Trophoblast cell (in vitro differentiated cells and primary cell): ENCODE data around the gene AHNAK2.

Experiments
- DNase-seq, 2 donors: peaks; one replicate each; pipeline ENCODE4 v3.0.0-alpha.2; 2016
- H2AFZ ChIP-seq: 2 replicates; pipeline ENCODE4 v1.6.1; 2013; ENCODE audit warnings: low read length, moderate library complexity, mild to moderate bottlenecking; ENCODE audit not compliant: insufficient read depth, poor library complexity
- H2AK5ac ChIP-seq: 2 replicates; pipeline ENCODE4 v1.6.1; 2013; ENCODE audit warnings: mild to moderate bottlenecking, low read length
- H2BK120ac ChIP-seq: 2 replicates; pipeline ENCODE4 v1.6.1; 2013; ENCODE audit warnings: low read length, mild to moderate bottlenecking, moderate library complexity; ENCODE audit not compliant: insufficient read depth, poor library complexity
- H2BK12ac ChIP-seq: 2 replicates; pipeline ENCODE4 v1.6.1; 2013; ENCODE audit warnings: mild to moderate bottlenecking, low read length, moderate library complexity
- H2BK5ac ChIP-seq: 2 replicates; pipeline ENCODE4 v1.6.1; 2013; ENCODE audit warnings: low read length, low read depth, moderate library complexity, mild to moderate bottlenecking; ENCODE audit not compliant: poor library complexity
- H3K14ac ChIP-seq: 2 replicates; pipeline ENCODE4 v1.6.1; 2013; ENCODE audit warnings: mild to moderate bottlenecking, low read length
- H3K18ac ChIP-seq: 2 replicates; pipeline ENCODE4 v1.6.1; 2013; ENCODE audit warnings: mild to moderate bottlenecking, low read length
- H3K23ac ChIP-seq: 2 replicates; pipeline ENCODE4 v1.6.1; 2013; ENCODE audit warnings: low read length
- H3K27ac ChIP-seq: 2 replicates; pipeline ENCODE4 v1.5.1; 2013; ENCODE audit warnings: low read depth, mild to moderate bottlenecking, inconsistent platforms, low read length, moderate library complexity
- H3K27me3 ChIP-seq: 2 replicates; pipeline ENCODE4 v1.6.1; 2013; ENCODE audit warnings: inconsistent platforms, mild to moderate bottlenecking, low read length, moderate library complexity; ENCODE audit not compliant: insufficient read depth
- H3K36me3 ChIP-seq, 2 experiments: 1 replicate in 1 of 2; 2 replicates in 1 of 2; pipeline ENCODE4 v1.6.1; 2013; ENCODE audit warnings: low read length in 2 of 2, mild to moderate bottlenecking in 2 of 2, moderate library complexity in 1 of 2; ENCODE audit not compliant: insufficient read depth in 2 of 2, control insufficient read depth in 1 of 2
- H3K4ac ChIP-seq: 2 replicates; pipeline ENCODE4 v1.6.1; 2013; ENCODE audit warnings: low read depth, mild to moderate bottlenecking, low read length, moderate library complexity
- H3K4me1 ChIP-seq, 2 experiments: 1 replicate in 1 of 2; 2 replicates in 1 of 2; pipeline ENCODE4 v1.6.1; 2013; ENCODE audit warnings: low read length in 2 of 2, mild to moderate bottlenecking in 2 of 2, moderate library complexity in 1 of 2; ENCODE audit not compliant: insufficient read depth in 2 of 2, control insufficient read depth in 1 of 2
- H3K4me2 ChIP-seq: 2 replicates; pipeline ENCODE4 v1.6.1; 2013; ENCODE audit warnings: inconsistent platforms, mild to moderate bottlenecking, low read length, moderate library complexity
- H3K4me3 ChIP-seq: 2 replicates; pipeline ENCODE4 v1.5.1; 2013; ENCODE audit warnings: mild to moderate bottlenecking, low read depth, low read length, inconsistent platforms
- H3K79me1 ChIP-seq: one replicate; pipeline ENCODE4 v1.6.1; 2013; ENCODE audit warnings: low read length
- H3K79me2 ChIP-seq: 2 replicates; pipeline ENCODE4 v1.6.1; 2013; ENCODE audit warnings: low read length, mild to moderate bottlenecking; ENCODE audit not compliant: control insufficient read depth, insufficient read depth, poor library complexity
- H3K9ac ChIP-seq: 2 replicates; pipeline ENCODE4 v1.6.1; 2013; ENCODE audit warnings: mild to moderate bottlenecking, low read length
- H3K9me3 ChIP-seq: 2 replicates; pipeline ENCODE4 v1.6.1; 2013; ENCODE audit warnings: low read depth, mild to moderate bottlenecking, control low read depth, inconsistent platforms, low read length; ENCODE audit not compliant: insufficient read depth
- H4K12ac ChIP-seq: 2 replicates; pipeline ENCODE4 v1.6.1; 2013; ENCODE audit warnings: low read depth, mild to moderate bottlenecking, low read length, moderate library complexity
- H4K8ac ChIP-seq: 2 replicates; pipeline ENCODE4 v1.6.1; 2013; ENCODE audit warnings: low read depth, mild to moderate bottlenecking, low read length, moderate library complexity
- H4K91ac ChIP-seq: one replicate; pipeline ENCODE4 v1.6.1; 2013; ENCODE audit warnings: low read depth, mild to moderate bottlenecking, low read length, moderate library complexity
- WGBS: extraction: QIAGEN DNeasy Blood & Tissue Kit; methylation state at CpG from one replicate; pipeline ENCODE4 v1.1.7; 2013; ENCODE audit warnings: missing lambda C conversion rate; ENCODE audit not compliant: insufficient read length, insufficient coverage; ENCODE audit errors: extremely low coverage; 5-methylcytosine and 5-hydroxymethylcytosine counted together

Gene AHNAK2

DNA sequence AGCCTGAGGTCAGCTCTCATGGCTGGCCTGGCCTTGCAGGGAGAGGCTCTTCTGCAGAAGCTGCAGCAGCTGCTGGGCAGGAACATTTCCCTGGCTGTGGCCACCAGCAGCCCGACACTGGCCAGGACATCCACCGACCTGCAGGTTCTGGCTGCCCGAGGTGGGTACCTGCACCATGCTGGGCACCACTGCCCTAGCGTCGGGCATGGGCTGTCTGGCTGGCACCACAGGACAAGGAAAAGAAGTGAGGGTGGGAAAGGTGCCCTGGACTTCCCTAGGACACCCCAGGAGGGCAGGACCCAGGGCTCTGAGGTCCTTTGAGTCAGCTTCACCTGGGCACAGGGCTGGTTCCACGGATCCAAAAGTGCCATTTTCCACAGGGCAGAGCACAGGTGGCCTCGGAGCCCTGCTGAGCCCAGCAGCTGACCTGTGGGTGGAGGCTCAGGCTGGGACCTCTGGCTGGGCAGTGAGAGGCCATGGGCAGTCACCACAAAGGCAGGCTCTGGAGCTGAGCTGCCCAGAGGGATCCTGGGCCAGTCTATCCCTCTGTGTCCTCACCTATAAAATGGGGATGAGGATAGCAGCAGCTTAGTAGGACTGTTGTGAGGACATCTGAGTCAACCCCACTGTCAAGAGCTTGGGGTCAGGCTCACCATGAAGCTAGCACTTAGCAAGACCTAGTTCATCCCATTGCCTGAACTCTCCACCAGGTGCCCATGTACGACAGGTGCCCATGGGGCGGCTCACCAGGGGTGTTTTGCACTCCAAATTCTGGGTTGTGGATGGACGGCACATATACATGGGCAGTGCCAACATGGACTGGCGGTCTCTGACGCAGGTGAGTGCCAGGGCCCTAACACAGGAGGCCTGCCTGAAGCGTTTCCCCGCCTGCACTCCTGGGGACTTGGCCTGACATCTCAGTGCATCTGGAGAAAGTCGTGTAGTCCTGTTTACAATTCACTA lies 48.6 kb downstream of the AHNAK2 start:
- no peak overlapping the region for H2AK5ac ChIP-seq
- no peaks in the 10 kb centered on the region for H3K79me1 ChIP-seq
- no peak overlapping the region for H4K12ac ChIP-seq
- H3K9ac ChIP-seq: no peak overlapping the region
- H3K18ac ChIP-seq: no peak overlapping the region
- H3K79me2 ChIP-seq: no peaks in the 10 kb centered on the region
- DNase-seq: no peak
- H3K4me1 ChIP-seq: peaks cover 0 to 2% of the 10 kb centered on the region in 2 experiments
- no peak overlapping the region for H4K8ac ChIP-seq
- no peak overlapping the region for H2BK5ac ChIP-seq
- no peak overlapping the region for H3K23ac ChIP-seq
- no peak overlapping the region for H3K27ac ChIP-seq
- H3K4me2 ChIP-seq: no peak overlapping the region
- H3K36me3 ChIP-seq: no peaks in the 10 kb centered on the region
- H3K14ac ChIP-seq: no peak overlapping the region
- no peak overlapping the region for H2BK12ac ChIP-seq
- H4K91ac ChIP-seq: no peak overlapping the region
- no peak overlapping the region for H2BK120ac ChIP-seq
- no CpG with 5 or more reads among the region's 15 CpGs for WGBS
- H3K4me3 ChIP-seq: no peak overlapping the region
- peaks cover 10% of the 10 kb centered on the region for H3K9me3 ChIP-seq
- no peak overlapping the region for H2AFZ ChIP-seq
- H3K27me3 ChIP-seq: peaks cover 34% of the 10 kb centered on the region
- no peak overlapping the region for H3K4ac ChIP-seq

DNA sequence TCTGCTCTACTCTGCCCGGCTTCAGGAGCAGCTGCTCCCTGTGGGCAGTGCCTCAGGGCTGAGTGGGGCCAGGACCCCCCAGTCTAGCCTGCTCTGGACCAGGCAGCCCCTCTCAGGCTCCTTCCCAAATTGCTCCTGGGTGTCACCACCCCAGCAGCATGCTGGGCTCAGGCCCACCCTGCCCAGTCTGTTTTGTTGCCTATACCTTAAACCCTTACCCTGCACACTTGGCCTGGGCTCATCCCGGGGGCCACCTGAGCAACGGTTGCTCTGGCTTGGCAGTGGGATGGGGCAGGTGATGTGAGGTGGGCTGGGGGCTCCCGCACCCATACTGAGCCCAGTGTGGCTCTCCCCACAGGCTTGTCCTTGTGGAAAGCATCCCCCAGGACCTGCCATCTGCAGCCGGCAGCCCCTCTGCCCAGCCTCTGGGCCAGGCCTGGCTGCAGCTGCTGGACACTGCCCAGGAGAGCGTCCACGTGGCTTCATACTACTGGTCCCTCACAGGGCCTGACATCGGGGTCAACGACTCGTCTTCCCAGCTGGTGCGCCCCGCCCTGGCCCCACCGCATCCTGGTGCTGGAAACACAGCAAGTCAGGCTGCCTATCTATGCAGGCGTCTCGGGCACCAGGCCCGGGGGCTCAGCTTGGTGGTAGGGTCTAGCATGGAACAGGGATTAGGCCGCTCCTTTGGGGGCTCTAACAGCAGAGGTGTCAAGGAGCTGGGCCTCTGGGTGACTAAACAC lies 49.6 kb downstream of the AHNAK2 start:
- Histone ChIP-seq H2BK120ac (no peak overlapping the region), H3K27ac (no peak overlapping the region), H3K9ac (no peak overlapping the region), H3K79me1 (no peaks in the 10 kb centered on the region), H4K8ac (no peak overlapping the region), H3K4me1 (peaks cover 0 to 2% of the 10 kb centered on the region in 2 experiments), H2AK5ac (no peak overlapping the region), H3K79me2 (no peaks in the 10 kb centered on the region), H3K14ac (no peak overlapping the region), H2BK12ac (no peak overlapping the region), H2AFZ (no peak overlapping the region), H3K9me3 (peaks cover 12% of the 10 kb centered on the region), H3K18ac (no peak overlapping the region), H2BK5ac (no peak overlapping the region), H3K23ac (no peak overlapping the region), H3K4me2 (no peak overlapping the region), H3K4ac (no peak overlapping the region), H4K12ac (no peak overlapping the region), H3K4me3 (no peak overlapping the region), H3K27me3 (peaks cover 28% of the 10 kb centered on the region), H3K36me3 (no peaks in the 10 kb centered on the region), H4K91ac (no peak overlapping the region)
- WGBS: no CpG with 5 or more reads among the region's 17 CpGs
- DNase-seq: no peak

DNA sequence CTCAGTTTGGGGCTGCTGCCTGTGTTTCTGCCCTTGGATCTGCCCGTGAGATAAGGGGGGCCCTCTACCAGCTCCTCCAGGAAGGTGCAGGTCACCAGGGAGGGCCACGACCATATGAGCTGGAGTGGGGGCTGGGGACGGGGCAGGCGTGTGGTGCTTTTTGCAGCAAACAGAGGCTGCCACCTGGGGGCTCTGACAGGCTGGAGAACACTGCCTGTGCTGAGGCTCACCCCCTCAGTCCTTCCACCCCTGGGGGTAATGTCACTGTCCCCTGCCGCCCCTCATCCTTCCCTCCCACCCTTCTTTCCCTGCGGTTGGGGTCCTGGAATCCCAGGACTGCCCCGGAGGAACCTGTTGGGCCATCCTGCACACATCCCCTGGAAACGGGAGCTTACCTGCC lies 50.3 kb downstream of the AHNAK2 start:
- Histone ChIP-seq H3K36me3 (no peaks in the 10 kb centered on the region), H2AFZ (no peak overlapping the region), H2BK5ac (no peak overlapping the region), H3K18ac (no peak overlapping the region), H3K4ac (no peak overlapping the region), H3K23ac (no peak overlapping the region), H3K4me1 (peaks cover 0 to 2% of the 10 kb centered on the region in 2 experiments), H3K27ac (no peak overlapping the region), H3K4me2 (no peak overlapping the region), H3K9ac (no peak overlapping the region), H3K79me2 (no peaks in the 10 kb centered on the region), H3K4me3 (no peak overlapping the region), H3K14ac (no peak overlapping the region), H4K8ac (no peak overlapping the region), H3K27me3 (peaks cover 25% of the 10 kb centered on the region), H2AK5ac (no peak overlapping the region), H3K79me1 (no peaks in the 10 kb centered on the region), H2BK120ac (no peak overlapping the region), H2BK12ac (no peak overlapping the region), H4K12ac (no peak overlapping the region), H4K91ac (no peak overlapping the region), H3K9me3 (peaks cover 12% of the 10 kb centered on the region)
- no CpG with 5 or more reads among the region's 8 CpGs for WGBS
- no peak for DNase-seq

DNA sequence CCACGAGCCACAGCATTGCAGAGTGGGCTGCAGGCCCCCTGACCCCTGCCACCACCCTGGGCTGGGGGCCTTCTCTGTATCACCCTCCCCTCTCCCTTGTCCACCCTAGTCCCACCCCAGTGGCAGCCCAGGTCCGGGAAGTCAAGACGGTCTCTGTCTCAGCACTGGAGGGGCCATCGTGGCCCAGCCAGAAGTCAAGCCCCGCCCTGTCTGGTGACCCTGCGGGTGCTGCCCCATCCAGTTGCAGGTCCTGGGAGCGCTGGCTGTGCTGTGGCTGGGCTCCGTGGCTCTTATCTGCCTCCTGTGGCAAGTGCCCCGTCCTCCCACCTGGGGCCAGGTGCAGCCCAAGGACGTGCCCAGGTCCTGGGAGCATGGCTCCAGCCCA lies 50.8 kb downstream of the AHNAK2 start:
- Histone ChIP-seq H3K9ac (no peak overlapping the region), H2AFZ (no peak overlapping the region), H3K27me3 (peaks cover 20% of the 10 kb centered on the region), H2BK5ac (no peak overlapping the region), H3K79me1 (no peaks in the 10 kb centered on the region), H4K8ac (no peak overlapping the region), H3K4me2 (no peak overlapping the region), H3K18ac (no peak overlapping the region), H4K12ac (no peak overlapping the region), H3K23ac (no peak overlapping the region), H2BK120ac (no peak overlapping the region), H3K9me3 (peaks cover 9% of the 10 kb centered on the region), H3K27ac (no peak overlapping the region), H2AK5ac (no peak overlapping the region), H3K36me3 (no peaks in the 10 kb centered on the region), H3K14ac (no peak overlapping the region), H4K91ac (no peak overlapping the region), H3K79me2 (no peaks in the 10 kb centered on the region), H2BK12ac (no peak overlapping the region), H3K4ac (no peak overlapping the region), H3K4me1 (peaks cover 0 to 2% of the 10 kb centered on the region in 2 experiments), H3K4me3 (no peak overlapping the region)
- WGBS: no CpG with 5 or more reads among the region's 10 CpGs
- DNase-seq: peak in 1 of 2 donors; percentile 25
